ENCODE measurements around the gene PYROXD2. TPM values are rescaled to one million over a fixed set of nuclear protein-coding genes. Genes with fewer than 3 reads are reported as not detected.

The PYROXD2 gene
- total RNA-seq, 1 donor from 2014 or later, result 5.5 TPM

DNA sequence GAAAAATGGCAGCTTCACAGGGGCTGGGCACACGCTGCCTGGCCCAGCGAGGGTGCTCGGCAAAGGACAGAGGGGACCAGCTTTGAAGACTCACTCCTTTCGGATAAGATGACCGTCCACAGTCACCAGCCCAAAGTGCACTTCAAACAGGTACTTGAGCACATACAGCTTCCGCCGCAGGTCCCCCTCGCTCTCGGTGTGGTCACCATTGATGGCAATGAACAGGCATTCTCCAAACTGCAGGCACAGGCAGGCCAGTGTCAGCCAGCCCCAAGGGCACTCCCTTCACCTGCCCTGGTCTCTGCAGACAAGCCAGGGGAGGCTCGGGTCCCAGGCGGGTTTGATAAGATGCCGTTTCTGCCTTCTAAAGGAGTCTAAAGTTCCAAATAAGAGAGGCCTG, 20.2 kb upstream of the PYROXD2 start:
- peaks cover 2% of the 10 kb centered on the region for H3K9me3 Mint-ChIP-seq (ENCODE audit: unreplicated experiment)
- DNase-seq, result no peak
- no peaks in the 10 kb centered on the region for H3K27me3 Mint-ChIP-seq (ENCODE audit: unreplicated experiment)
- no peaks in the 10 kb centered on the region for H3K4me1 Mint-ChIP-seq (ENCODE audit: low read depth, unreplicated experiment)
- TF ChIP-seq, protein P1, sequence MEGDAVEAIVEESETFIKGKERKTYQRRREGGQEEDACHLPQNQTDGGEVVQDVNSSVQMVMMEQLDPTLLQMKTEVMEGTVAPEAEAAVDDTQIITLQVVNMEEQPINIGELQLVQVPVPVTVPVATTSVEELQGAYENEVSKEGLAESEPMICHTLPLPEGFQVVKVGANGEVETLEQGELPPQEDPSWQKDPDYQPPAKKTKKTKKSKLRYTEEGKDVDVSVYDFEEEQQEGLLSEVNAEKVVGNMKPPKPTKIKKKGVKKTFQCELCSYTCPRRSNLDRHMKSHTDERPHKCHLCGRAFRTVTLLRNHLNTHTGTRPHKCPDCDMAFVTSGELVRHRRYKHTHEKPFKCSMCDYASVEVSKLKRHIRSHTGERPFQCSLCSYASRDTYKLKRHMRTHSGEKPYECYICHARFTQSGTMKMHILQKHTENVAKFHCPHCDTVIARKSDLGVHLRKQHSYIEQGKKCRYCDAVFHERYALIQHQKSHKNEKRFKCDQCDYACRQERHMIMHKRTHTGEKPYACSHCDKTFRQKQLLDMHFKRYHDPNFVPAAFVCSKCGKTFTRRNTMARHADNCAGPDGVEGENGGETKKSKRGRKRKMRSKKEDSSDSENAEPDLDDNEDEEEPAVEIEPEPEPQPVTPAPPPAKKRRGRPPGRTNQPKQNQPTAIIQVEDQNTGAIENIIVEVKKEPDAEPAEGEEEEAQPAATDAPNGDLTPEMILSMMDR (IDR thresholded peaks at IDR 0.05; ENCODE audit: partially characterized antibody, unreplicated experiment), result no peak
- H3K27ac Mint-ChIP-seq (ENCODE audit: unreplicated experiment), result no peak overlapping the region
- H3K4me3 Mint-ChIP-seq (ENCODE audit: unreplicated experiment), result no peak overlapping the region
- H3K36me3 Mint-ChIP-seq (ENCODE audit: unreplicated experiment), result peaks cover 45% of the 10 kb centered on the region

DNA sequence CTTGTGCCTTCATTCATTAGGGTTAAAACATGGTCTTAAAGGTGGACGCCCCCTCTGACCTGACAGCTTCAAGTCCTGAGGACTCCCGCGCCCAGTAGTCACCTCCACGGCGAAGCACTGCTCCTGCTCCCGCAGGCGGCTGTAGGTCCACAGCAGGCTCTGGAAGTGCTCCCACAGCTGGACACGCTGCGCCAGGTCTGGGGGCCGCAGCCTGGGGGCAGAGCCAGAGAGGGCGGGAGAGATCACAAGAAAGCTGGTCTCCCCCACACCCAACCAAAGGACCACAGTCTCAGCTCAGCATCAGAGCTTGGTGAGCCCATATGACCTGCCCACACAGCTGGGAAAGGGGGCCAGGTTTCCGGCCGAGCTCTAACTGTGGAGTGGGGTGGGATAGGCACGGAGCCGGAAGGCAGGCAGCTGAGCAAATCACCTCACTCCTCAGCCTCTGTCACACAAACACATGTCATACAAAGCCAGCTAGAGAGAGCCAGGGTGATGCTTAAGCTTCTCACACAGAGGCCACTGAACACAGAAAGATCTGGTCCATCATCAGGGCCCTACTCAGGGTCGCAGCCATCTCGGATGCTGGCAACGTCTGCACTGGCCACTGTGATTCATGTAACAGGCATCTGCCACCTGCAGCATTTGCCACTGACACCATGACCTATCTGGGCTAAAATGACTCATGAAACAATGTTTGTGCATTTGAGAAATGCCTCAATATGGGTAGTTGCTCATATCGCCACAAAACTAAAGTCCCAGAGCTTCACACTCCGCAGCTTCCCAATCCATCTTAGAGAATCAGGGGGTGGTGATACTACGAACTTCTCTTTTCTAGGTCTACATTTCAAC, 19.1 kb upstream of the PYROXD2 start:
- no peaks in the 10 kb centered on the region for H3K27me3 Mint-ChIP-seq (ENCODE audit: unreplicated experiment)
- no peak overlapping the region for H3K27ac Mint-ChIP-seq (ENCODE audit: unreplicated experiment)
- H3K9me3 Mint-ChIP-seq (ENCODE audit: unreplicated experiment), result peaks cover 2% of the 10 kb centered on the region
- no peaks in the 10 kb centered on the region for H3K4me1 Mint-ChIP-seq (ENCODE audit: low read depth, unreplicated experiment)
- H3K36me3 Mint-ChIP-seq (ENCODE audit: unreplicated experiment), result peaks cover 35% of the 10 kb centered on the region
- TF ChIP-seq, protein P1 (IDR thresholded peaks at IDR 0.05; ENCODE audit: partially characterized antibody, unreplicated experiment), result no peak
- no peak overlapping the region for H3K4me3 Mint-ChIP-seq (ENCODE audit: unreplicated experiment)
- DNase-seq, result no peak

DNA sequence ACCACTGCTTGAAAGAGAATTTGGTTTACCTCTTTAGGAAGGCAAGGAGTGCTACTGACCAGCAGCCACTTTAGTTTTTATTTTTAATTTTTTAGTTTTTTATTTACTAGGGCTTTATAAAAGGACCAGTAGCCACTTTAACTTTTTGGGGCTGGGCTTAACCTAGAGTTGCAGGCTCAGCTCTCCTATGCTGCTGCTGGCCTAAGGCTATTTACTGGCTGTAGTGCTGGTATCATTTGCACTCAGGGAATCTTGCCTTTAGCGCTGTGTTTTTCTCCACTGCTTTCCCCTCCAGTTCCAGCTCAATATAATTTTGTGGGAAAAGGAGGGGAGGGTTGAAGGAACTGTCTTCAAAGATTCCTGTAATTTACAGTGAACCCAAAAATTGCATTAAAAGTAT, 18.4 kb upstream of the PYROXD2 start:
- Mint-ChIP-seq H3K4me1 (ENCODE audit: low read depth, unreplicated experiment) (no peaks in the 10 kb centered on the region), H3K27me3 (ENCODE audit: unreplicated experiment) (no peaks in the 10 kb centered on the region), H3K27ac (ENCODE audit: unreplicated experiment) (no peak overlapping the region), H3K9me3 (ENCODE audit: unreplicated experiment) (peaks cover 2% of the 10 kb centered on the region), H3K4me3 (ENCODE audit: unreplicated experiment) (no peak overlapping the region), H3K36me3 (ENCODE audit: unreplicated experiment) (peaks cover 30% of the 10 kb centered on the region)
- TF ChIP-seq, protein P1 (IDR thresholded peaks at IDR 0.05; ENCODE audit: partially characterized antibody, unreplicated experiment), result no peak
- DNase-seq, result no peak

DNA sequence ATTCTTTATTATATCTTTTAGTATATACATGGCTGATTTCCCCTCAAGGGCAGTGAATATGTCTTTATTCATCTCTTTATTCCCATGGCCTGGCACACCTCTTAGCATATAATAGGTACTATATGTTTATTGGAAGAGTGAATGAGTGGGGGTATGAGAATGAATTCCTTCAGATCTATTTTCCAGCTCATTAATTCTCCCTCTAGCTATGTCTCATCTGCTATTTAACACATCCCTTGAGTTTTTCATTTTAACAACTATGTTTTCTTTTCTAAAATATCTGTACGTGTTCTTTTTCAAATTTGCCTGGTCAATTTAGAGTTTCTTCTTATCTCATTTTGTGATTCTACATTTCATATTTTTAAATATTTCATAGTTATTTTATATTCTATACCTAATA, 17.3 kb upstream of the PYROXD2 start:
- TF ChIP-seq, protein P1 (IDR thresholded peaks at IDR 0.05; ENCODE audit: partially characterized antibody, unreplicated experiment), result no peak
- H3K36me3 Mint-ChIP-seq (ENCODE audit: unreplicated experiment), result peaks cover 24% of the 10 kb centered on the region
- H3K9me3 Mint-ChIP-seq (ENCODE audit: unreplicated experiment), result peaks cover 2% of the 10 kb centered on the region
- DNase-seq, result no peak
- no peaks in the 10 kb centered on the region for H3K27me3 Mint-ChIP-seq (ENCODE audit: unreplicated experiment)
- no peak overlapping the region for H3K4me3 Mint-ChIP-seq (ENCODE audit: unreplicated experiment)
- no peak overlapping the region for H3K27ac Mint-ChIP-seq (ENCODE audit: unreplicated experiment)
- H3K4me1 Mint-ChIP-seq (ENCODE audit: low read depth, unreplicated experiment), result no peaks in the 10 kb centered on the region

DNA sequence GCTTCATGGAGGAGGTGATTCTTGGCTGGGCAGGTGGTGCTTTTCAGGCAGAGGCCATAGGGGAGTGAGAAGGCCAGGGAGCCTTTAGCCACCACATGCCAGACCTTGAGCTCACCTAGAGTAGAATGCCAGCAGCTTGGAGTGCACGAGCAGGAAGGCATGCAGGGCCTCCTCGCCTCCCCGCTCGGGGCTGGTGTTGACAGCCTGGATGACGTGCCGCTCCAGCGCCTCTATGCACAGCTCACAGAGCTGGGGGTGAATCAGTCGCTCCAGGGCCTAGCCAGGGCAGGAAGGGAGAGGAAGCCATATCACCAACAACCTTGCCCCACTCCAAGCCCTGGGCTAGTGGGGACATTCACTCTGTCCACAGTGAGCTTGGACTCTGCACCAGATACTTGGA, 16.0 kb upstream of the PYROXD2 start:
- TF ChIP-seq, protein P1 (IDR thresholded peaks at IDR 0.05; ENCODE audit: partially characterized antibody, unreplicated experiment), result no peak
- no peak overlapping the region for H3K27ac Mint-ChIP-seq (ENCODE audit: unreplicated experiment)
- no peak for DNase-seq
- no peaks in the 10 kb centered on the region for H3K4me1 Mint-ChIP-seq (ENCODE audit: low read depth, unreplicated experiment)
- peaks cover 24% of the 10 kb centered on the region for H3K36me3 Mint-ChIP-seq (ENCODE audit: unreplicated experiment)
- H3K4me3 Mint-ChIP-seq (ENCODE audit: unreplicated experiment), result no peak overlapping the region
- H3K27me3 Mint-ChIP-seq (ENCODE audit: unreplicated experiment), result no peaks in the 10 kb centered on the region
- peaks cover 2% of the 10 kb centered on the region for H3K9me3 Mint-ChIP-seq (ENCODE audit: unreplicated experiment)

Measured in glutamatergic neuron (in vitro differentiated cells).